Measurements from ENCODE around the gene EPS8L3. TPM values are rescaled to one million over a fixed set of nuclear protein-coding genes. Genes with fewer than 3 reads are reported as not detected.

EPS8L3 gene
- total RNA-seq, 1 experiment from 2014 or later = 0.96 TPM

GRCh38 chr1:109721042-109721441 lies 42.7 kb downstream of the EPS8L3 start:
- CTCF ChIA-PET = no interaction called here

More at GRCh38 chr1:109721042-109721441, 42.7 kb downstream of the EPS8L3 start:
- Histone ChIP-seq H3K27me3 (ENCODE audit: insufficient read depth, low read length) (no peaks in the 10 kb centered on the region), H3K79me2 (ENCODE audit: insufficient read depth, low read length) (no peaks in the 10 kb centered on the region), H3K9ac (ENCODE audit: low read length) (no peak overlapping the region), H2AFZ (ENCODE audit: low read depth, low read length, poor library complexity, severe bottlenecking) (no peak overlapping the region), H3K4me3 (replicated peaks in 1 of 2; ENCODE audit: low read depth in 1 of 2, low read length in 2 of 2) (no peak overlapping the region), H3K9me2 (ENCODE audit: insufficient read depth) (no peaks in the 10 kb centered on the region), H3K4me1 (ENCODE audit: control insufficient read depth in 1 of 2, insufficient read depth in 2 of 2, low read length in 2 of 2) (peaks cover 0 to 14% of the 10 kb centered on the region in 2 experiments; a peak in 2 of 4 replicates), H3K27ac (ENCODE audit: low read depth, low read length) (no peak overlapping the region), H4K20me1 (ENCODE audit: insufficient read depth) (no peaks in the 10 kb centered on the region), H3K36me3 (ENCODE audit: control insufficient read depth in 1 of 2, insufficient read depth in 2 of 2, low read length in 2 of 2) (no peaks in the 10 kb centered on the region), H3K4me2 (ENCODE audit: low read length) (no peak overlapping the region), H3K9me3 (ENCODE audit: control insufficient read depth in 1 of 2, insufficient read depth in 1 of 2, low read depth in 1 of 2, low read length in 2 of 2) (no peaks in the 10 kb centered on the region)
- intact Hi-C loops (cut with micrococcal nuclease) = no loop called here
- ATAC-seq (no peak), DNase-seq (ENCODE audit: low read depth, low spot score) (no peak)
- TF ChIP-seq YY1 (IDR thresholded peaks at IDR 0.05; ENCODE audit: extremely low read depth, insufficient replicate concordance, low read depth, low read length) = no peak
- no peak for TF ChIP-seq EZH2 (IDR thresholded peaks at IDR 0.05)
- TF ChIP-seq EZH2phosphoT487 (IDR thresholded peaks at IDR 0.05; ENCODE audit: borderline replicate concordance) = no peak
- TF ChIP-seq SIN3A (IDR thresholded peaks at IDR 0.05; ENCODE audit: low read depth) = no peak
- no peak for TF ChIP-seq POLR2AphosphoS5 (IDR thresholded peaks at IDR 0.05; ENCODE audit: low read depth, low read length)
- TF ChIP-seq EGR1 (IDR thresholded peaks at IDR 0.05; ENCODE audit: low read depth) = no peak
- no peak for TF ChIP-seq FOSL1 (IDR thresholded peaks at IDR 0.05; ENCODE audit: low read depth)
- no peak for TF ChIP-seq REST (IDR thresholded peaks at IDR 0.05; ENCODE audit: low read depth)
- TF ChIP-seq ZFX (IDR thresholded peaks at IDR 0.05) = no peak
- TF ChIP-seq JUND (IDR thresholded peaks at IDR 0.05) = no peak
- TF ChIP-seq MAX (IDR thresholded peaks at IDR 0.05) = no peak
- no peak for TF ChIP-seq ELF1 (IDR thresholded peaks at IDR 0.05; ENCODE audit: borderline replicate concordance, low read depth)
- no peak for TF ChIP-seq TCF7L2 (IDR thresholded peaks at IDR 0.05; ENCODE audit: borderline replicate concordance, extremely low read depth, insufficient read depth, insufficient read length)
- no peak for TF ChIP-seq ATF3 (IDR thresholded peaks at IDR 0.05)
- TF ChIP-seq SP1 (IDR thresholded peaks at IDR 0.05; ENCODE audit: low read depth) = no peak
- no peak for TF ChIP-seq POLR2A (IDR thresholded peaks at IDR 0.05; ENCODE audit: borderline replicate concordance, extremely low read depth, insufficient read depth, insufficient read length)
- TF ChIP-seq RAD21 (IDR thresholded peaks at IDR 0.05; ENCODE audit: low read depth) = no peak
- TF ChIP-seq SRF (IDR thresholded peaks at IDR 0.05; ENCODE audit: low read depth) = no peak
- no TSS peak for BruUV-seq (replicated peaks)
- ChIA-PET RAD21 (ENCODE audit: low non-redundant PET in 1 of 2, low total read pairs in 2 of 2, uncharacterized antibody in 2 of 2, unreplicated experiment in 2 of 2) (no interaction called here), POLR2A (no interaction called here)

Measured in HCT116 (cell line).